Measurements from ENCODE around the gene CDNF.

- TF ChIP-seq EZH2 (IDR thresholded peaks at IDR 0.05; ENCODE audit: borderline replicate concordance, low read length), result no peak
- TF ChIP-seq CTCF (IDR thresholded peaks at IDR 0.05; ENCODE audit: low read length), result no peak
Measured at GRCh38 chr10:14837003-14837756, 657 bp downstream of the CDNF start.

Measured in OCI-LY1 (cell line).